AG04450 (cell line): ENCODE data around the gene DGKA. TPM values are rescaled to one million over a fixed set of nuclear protein-coding genes. Genes with fewer than 3 reads are reported as not detected.

Experiments used
- CTCF ChIA-PET: fragments of 300-600, 350-600 bp; formaldehyde crosslinking; extraction: SDS; loops from one replicate; lab custom pipeline; 2022; ENCODE audit warnings: antibody characterized with exemption, inconsistent platforms; lab: Charles Lee
- POLR2A ChIA-PET: fragments of 350-600 bp; formaldehyde crosslinking; extraction: SDS; loops from one replicate; lab custom pipeline; 2021; ENCODE audit warnings: antibody characterized with exemption, inconsistent platforms; lab: Yijun Ruan, JAX
- DNase-seq: peaks from one replicate; pipeline ENCODE4 v3.0.0-alpha.2; 2011; ENCODE audit warnings: low read depth, low spot score
- H3K27ac ChIP-seq: one replicate; pipeline ENCODE4 v1.5.1; 2012; ENCODE audit warnings: low read depth, low read length, control low read depth
- H3K27me3 ChIP-seq: one replicate; pipeline ENCODE4 v1.6.0; 2012; ENCODE audit warnings: low read length; ENCODE audit not compliant: control insufficient read depth, insufficient read depth
- H3K4me3 ChIP-seq: 2 replicates; pipeline ENCODE4 v1.5.1; 2011; ENCODE audit warnings: mild to moderate bottlenecking, low read depth, low read length, control low read depth
- H3K9me3 ChIP-seq: 2 replicates; pipeline ENCODE4 v1.5.1; 2012; ENCODE audit warnings: low read length; ENCODE audit not compliant: control insufficient read depth, insufficient read depth
- polyA plus RNA-seq: library from polyadenylated mRNA; depleted of rRNA; stranded (reverse); fragments of >200 nt; gene quantifications from 2 replicates; pipeline ENCODE4 v1.2.3, GENCODE V29; 2011
- TF ChIP-seq, protein P1 (sequence below): IDR thresholded peaks from 2 replicates; pipeline ENCODE4 v1.5.1; 2011; ENCODE audit warnings: low read depth, low read length, control low read depth, inconsistent platforms

The DGKA gene
- polyA plus RNA-seq, 1 experiment = 53.6 TPM

GRCh38 chr12:55991110-55991509, 60.1 kb downstream of the DGKA start:
- H3K27ac ChIP-seq = no peak overlapping the region
- no peak for DNase-seq
- CTCF ChIA-PET = interaction anchor here (1.0 to 1.8 kb wide), 2 partner anchors 17 to 38 kb away, joined by 3 to 8 read pairs; partner anchors contain the start of gene RAB5B
- POLR2A ChIA-PET = no interaction called here
- H3K27me3 ChIP-seq = no peaks in the 10 kb centered on the region
- H3K9me3 ChIP-seq = no peaks in the 10 kb centered on the region
- TF ChIP-seq, protein P1, sequence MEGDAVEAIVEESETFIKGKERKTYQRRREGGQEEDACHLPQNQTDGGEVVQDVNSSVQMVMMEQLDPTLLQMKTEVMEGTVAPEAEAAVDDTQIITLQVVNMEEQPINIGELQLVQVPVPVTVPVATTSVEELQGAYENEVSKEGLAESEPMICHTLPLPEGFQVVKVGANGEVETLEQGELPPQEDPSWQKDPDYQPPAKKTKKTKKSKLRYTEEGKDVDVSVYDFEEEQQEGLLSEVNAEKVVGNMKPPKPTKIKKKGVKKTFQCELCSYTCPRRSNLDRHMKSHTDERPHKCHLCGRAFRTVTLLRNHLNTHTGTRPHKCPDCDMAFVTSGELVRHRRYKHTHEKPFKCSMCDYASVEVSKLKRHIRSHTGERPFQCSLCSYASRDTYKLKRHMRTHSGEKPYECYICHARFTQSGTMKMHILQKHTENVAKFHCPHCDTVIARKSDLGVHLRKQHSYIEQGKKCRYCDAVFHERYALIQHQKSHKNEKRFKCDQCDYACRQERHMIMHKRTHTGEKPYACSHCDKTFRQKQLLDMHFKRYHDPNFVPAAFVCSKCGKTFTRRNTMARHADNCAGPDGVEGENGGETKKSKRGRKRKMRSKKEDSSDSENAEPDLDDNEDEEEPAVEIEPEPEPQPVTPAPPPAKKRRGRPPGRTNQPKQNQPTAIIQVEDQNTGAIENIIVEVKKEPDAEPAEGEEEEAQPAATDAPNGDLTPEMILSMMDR = no peak
- H3K4me3 ChIP-seq = no peak overlapping the region

DNA sequence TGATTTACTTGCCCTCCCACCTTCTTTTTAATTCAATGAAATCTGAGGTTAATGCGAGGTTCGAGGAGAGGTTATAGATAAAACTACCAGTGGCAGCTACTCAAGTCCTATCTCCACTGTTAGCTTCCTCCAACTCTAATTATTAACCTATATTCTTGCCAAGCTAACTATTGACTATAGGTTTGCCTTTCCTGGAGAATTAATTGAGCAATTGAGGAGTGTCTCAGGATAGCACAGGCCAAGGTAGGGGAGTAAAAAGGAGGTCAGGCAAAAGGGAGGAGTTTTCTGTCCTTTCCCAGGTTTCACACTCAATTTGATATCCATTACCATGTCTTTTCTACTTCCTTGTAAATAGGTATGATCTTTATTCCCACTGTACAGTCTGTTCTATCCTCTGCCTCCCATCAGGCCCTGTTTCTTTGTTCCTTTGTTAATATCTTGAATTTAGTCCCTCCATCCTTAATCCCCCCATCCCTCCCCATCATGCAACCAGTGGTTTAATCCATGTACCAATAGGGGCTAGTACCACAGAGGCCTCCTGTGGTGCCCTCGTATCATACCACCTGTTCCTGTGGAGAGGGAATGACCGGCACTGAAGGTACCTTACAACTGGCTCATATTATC, 62.4 kb downstream of the DGKA start:
- no peak for DNase-seq
- CTCF ChIA-PET = interaction anchor here (0.7 to 5.4 kb wide), 4 partner anchors 9 to 41 kb away, joined by 3 to 104 read pairs (median 4); partner anchors contain the start of gene RAB5B
- no peak overlapping the region for H3K27ac ChIP-seq

DNA sequence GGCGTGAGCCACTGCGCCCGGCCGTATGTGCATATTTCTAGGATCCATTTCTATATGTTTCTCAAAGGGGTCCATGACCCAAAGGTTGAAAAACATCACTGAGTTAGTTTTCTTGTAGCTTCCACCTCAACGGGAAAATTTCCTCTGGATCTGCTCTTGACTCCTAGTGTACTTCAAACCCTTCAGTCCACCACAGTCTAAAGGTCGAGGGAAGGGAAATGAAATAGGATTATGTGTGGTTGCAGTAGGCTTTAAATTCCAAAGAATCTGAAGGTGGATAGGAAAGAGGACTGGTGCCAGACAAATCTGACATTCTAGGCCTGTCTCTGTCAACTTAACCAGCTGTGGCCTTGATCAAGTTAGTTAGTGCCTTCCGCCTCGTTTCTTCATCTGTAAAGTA, 64.4 kb downstream of the DGKA start:
- H3K27me3 ChIP-seq = no peaks in the 10 kb centered on the region
- no peak overlapping the region for H3K27ac ChIP-seq
- TF ChIP-seq, protein P1 = no peak
- ChIA-PET POLR2A (interaction anchor here (0.6 to 1.2 kb wide), 4 partner anchors 22 to 63 kb away, joined by 3 to 4 read pairs (median 4); partner anchors contain the start of genes IKZF4 and RAB5B), CTCF (interaction anchor here (0.5 to 5.4 kb wide), 41 partner anchors 11 to 257 kb away, joined by 3 to 104 read pairs (median 5); partner anchors contain the start of genes IKZF4, PA2G4 and RAB5B)
- H3K9me3 ChIP-seq = no peaks in the 10 kb centered on the region
- no peak for DNase-seq
- no peak overlapping the region for H3K4me3 ChIP-seq

More for the DNA sequence above, 62.4 kb downstream of the DGKA start:
- POLR2A ChIA-PET = no interaction called here
- Histone ChIP-seq H3K27me3 (no peaks in the 10 kb centered on the region), H3K9me3 (no peaks in the 10 kb centered on the region), H3K4me3 (no peak overlapping the region)
- TF ChIP-seq, protein P1 = no peak

DNA sequence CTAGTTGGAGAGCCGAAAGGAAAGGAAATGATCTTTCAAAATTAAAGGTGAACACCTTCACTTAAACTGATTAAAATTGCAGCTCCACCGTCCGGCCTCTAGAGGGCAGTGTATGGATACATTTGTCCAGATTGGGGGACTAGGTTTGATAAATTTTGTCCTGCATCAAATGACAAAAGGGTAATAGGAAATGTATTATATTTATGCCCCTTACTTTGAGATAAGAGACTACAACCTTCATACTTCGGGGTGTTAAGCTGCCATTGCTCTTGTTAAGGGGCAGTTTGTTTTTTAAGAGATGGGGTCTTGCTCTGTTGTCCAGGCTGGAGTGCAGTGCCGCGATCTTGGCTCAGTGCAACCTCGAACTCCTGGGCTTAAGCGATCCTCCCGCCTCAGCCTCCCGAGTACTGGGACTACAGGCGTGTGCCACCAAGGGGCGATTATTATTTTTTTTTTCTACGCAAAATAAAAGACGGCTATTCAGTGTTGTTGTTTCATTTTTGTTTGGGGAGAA, 65.3 kb downstream of the DGKA start:
- ChIA-PET POLR2A (interaction anchor here (0.6 to 1.2 kb wide), 5 partner anchors 11 to 64 kb away, joined by 3 to 5 read pairs (median 4); partner anchors contain the start of genes IKZF4 and RAB5B), CTCF (interaction anchor here (0.5 to 5.4 kb wide), 49 partner anchors 11 to 374 kb away, joined by 3 to 104 read pairs (median 5); partner anchors contain the start of genes IKZF4, PA2G4, RAB5B and SARNP)
- Histone ChIP-seq H3K27me3 (no peaks in the 10 kb centered on the region), H3K4me3 (peak overlapping the region; percentile 97), H3K27ac (no peak overlapping the region), H3K9me3 (no peaks in the 10 kb centered on the region)
- TF ChIP-seq, protein P1 = peak; percentile 88
- no peak for DNase-seq
